Gastrocnemius medialis (tissue), 4 donors: Measurements from ENCODE around the gene IGFL2.

ENCODE experiments used
- CTCF ChIP-seq, 5 experiments: fragments of 450-650 bp in 3 of 5; fragments of 200-600 bp in 2 of 5; sonication (generic) in 2 of 5; IDR thresholded peaks in 4 of 5; conservative IDR thresholded peaks in 1 of 5; 1 replicate in 4 of 5; 2 replicates in 1 of 5; pipeline ENCODE4 v1.5.1; 2016 to 2019; ENCODE audit warnings: antibody characterized with exemption in 5 of 5, mild to moderate bottlenecking in 3 of 5, moderate library complexity in 3 of 5
- POLR2A ChIP-seq, 2 donors: fragments of 450-650 bp; IDR thresholded peaks; one replicate each; pipeline ENCODE4 v1.6.1; 2017; ENCODE audit warnings: antibody characterized with exemption in 2 of 2, mild to moderate bottlenecking in 2 of 2, moderate library complexity in 2 of 2

GRCh38 chr19:46205183-46205984 lies 57.3 kb downstream of the IGFL2 start:
- TF ChIP-seq POLR2A (IDR thresholded peaks at IDR 0.05) (no peak), CTCF (IDR thresholded peaks at IDR 0.05 in 4 of 5, conservative IDR thresholded peaks at IDR 0.05 in 1 of 5) (no peak)
